Tongue (tissue), 2 donors: ENCODE measurements around the gene BANP. TPM values are rescaled to one million over a fixed set of nuclear protein-coding genes. Genes with fewer than 3 reads are reported as not detected.
"Not testable (repeated sequence)": the region's sequence is repeated elsewhere in the genome, so short reads cannot be mapped to it uniquely, and the experiment has no call there.

ENCODE experiments used
- DNase-seq: peaks from one replicate; pipeline ENCODE4 v3.0.0-alpha.2; 2015
- total RNA-seq: library from RNA; depleted of rRNA; stranded (reverse); fragments of >200 nt; gene quantifications from one replicate; pipeline ENCODE4 v1.2.3, GENCODE V29; 2014

Gene BANP
- total RNA-seq, 1 donor from 2014 or later = 35.2 TPM

DNA sequence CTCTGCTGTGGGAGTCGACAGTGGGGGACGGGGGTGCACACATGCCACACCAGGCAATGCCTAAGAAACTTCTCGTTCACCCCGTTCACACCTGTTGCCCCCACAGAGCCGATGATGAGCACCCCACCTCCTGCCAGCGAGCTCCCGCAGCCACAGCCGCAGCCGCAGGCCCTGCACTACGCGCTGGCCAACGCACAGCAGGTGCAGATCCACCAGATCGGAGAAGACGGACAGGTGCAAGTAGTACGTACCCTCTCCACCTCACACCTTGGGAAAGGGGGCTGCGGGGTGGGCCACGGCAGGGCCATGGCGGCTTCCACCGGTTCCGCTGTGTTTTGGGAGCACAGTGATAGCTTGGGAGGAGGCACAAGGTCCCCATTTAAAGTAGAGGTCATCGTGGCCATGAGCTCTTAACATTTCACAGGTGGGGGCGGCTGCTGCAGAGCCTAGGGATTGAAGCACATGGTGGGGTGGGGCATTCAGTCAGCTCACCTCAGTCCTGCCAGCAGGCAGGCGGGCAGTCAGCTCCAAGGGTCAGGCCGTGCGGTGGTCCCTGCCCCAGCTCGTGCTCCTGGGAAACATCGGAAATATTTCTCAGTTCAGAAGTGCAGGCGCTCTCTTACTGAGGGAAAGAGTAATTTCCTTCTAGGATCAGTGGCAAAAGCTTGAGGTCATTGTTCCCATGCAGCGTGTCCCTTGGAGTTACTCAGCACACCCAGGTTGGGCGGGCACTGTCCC lies 81.9 kb downstream of the BANP start:
- not testable (repeated sequence) for DNase-seq

DNA sequence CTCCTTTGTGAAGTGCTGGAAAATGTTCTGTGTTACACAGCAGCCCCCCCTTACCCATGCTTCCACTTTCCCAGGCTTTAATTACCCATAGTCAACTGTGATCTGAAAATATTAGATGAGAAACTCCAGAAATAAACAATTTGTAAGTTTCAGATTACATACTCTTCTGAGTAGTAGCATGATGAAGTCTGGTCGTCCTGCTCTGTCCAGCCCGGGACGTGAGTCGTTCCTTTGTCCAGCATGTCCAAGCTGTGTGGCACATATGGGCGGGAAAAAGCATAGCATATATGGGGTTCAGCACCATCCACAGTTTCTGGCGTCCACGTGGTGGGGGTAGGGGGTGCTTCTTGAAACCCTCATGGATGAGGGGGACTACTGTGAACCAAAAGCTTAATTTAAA lies 83.5 kb downstream of the BANP start:
- DNase-seq = no peak

DNA sequence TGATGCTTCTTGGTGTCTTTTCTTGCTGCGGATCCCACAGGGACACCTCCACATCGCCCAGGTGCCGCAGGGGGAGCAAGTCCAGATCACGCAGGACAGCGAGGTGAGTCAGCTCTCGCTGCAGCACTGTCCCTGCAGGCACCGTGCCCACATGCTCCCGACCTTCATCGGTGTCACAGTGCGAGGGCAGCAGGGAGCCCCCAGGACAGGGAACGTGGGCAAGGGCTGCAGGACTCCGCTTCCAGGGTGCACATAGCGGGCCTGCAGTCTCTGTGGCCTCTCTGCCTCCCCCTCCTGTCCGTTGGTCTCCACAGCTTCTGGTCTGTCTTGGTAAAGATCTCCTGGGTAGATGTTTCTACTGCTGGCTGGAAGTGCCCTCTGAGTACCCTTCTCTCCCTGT lies 84.1 kb downstream of the BANP start:
- DNase-seq = no peak

DNA sequence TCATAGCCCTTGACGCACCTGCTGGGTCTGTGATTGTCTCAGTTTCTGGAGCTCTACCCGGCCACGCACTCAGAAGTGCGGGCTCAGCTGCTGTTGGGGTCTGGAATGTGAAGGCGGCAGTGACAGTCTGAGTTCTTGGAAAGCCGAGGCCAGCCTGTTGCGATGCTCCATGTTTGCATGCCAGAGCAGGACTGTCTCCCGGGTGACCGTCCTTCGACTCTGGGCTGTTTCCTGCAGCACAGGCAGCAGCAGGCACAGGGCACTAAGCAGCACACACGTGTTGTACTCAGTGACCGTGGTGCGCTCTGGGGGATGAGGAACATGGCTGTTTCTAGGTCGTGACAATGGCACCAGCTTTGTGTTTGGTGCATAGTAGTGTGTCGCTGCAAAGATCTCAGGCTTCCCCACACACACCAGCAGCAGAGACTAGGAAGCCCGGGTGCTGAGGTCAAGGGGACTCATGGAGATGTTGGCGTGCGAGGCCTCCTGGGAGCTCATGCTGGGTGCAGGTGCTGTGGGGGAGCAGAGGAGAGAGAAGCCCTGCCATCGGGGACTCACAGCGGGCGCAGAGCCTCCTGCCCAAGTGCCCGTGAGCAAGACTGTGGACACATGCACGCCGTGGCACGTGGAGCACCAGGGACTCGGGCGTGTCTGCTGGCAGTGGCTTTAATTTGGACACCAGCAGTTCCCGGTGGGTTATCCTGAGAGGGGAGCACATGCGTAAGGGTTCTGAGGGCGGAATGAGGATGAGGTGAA lies 84.8 kb downstream of the BANP start:
- not testable (repeated sequence) for DNase-seq

DNA sequence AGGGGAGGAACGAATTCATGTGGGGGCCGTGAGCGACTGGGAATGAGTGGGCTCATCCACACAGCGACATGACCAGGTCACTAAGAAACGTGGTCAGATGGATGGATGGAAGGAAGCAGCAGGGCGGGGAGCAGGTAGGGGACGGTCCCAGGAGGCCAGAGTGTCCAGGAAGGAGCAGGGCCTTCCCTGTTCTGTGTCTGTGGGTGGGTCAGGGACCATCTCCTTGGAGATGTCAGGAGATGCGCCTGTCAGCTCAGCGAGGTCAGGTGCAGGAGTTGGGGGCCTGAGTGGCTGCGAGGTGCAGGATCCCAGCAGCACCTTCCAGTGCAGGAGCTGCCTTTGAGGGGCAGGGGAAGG lies 85.4 kb downstream of the BANP start:
- not testable (repeated sequence) for DNase-seq

DNA sequence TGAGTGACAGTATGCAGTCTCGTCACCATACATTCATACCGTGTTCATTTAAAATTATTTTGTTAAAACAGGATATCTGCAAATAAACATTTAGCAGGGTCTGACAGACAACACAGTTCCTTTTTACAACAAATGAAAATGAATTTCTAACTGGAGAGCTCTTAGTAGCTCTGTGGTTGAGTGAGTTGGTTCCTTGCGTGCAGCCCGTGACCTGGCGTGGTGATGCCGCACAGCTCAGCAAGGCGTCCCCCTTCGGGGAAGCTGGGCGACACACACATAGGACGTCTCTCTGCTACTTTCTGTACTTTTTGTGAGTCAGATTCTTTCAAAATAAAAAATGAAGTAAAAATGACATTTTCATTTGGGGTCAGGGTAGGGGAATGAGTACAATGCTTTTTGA lies 86.1 kb downstream of the BANP start:
- not testable (repeated sequence) for DNase-seq

DNA sequence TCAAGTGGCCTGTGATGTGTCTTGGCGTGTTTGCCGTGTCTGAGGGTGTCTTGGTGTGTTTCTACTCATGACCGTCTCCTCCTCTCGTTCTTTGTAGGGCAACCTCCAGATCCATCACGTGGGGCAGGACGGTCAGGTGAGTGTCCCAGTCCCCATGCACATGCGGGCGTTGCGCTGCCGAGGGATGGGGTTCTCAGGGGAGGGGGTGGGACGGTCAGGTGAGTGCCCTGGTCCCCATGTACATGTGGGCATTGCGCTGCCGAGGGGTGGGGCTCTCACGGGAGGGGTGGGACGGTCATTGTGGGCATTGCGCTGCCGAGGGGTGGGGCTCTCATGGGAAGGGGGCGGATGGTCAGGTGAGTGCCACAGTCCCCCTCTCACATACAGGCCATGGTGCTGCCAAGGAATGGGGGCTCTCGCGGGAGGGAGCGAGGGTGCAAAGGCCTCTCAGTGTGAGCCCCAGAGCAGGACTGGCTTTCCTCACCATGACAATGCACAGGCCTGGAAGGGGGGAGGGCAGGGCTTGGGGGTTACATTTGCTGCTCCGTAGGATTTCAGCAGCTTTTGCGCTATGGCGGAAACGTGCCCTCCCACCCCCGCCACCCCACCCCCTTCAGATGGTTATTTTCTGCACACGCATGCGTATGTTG lies 86.8 kb downstream of the BANP start:
- not testable (repeated sequence) for DNase-seq

DNA sequence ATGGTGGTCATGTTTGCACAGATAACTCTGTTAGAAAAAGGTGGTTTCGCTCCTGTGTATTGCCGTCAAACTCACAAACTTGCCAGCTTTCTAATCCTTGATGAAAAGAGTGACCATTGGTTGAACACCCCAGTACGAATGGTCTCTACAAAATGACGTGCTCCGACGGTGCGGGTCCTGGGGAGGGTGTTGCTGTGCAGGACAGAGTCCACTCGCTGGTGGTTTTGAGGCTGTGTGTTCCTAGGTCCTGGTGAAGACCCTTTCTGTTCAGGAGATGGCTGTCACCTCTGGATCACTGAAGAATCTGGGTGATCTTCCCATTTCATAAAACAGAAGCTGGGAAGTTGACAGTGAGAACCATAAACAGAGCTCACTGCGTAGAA lies 87.3 kb downstream of the BANP start:
- DNase-seq = not testable (repeated sequence)

DNA sequence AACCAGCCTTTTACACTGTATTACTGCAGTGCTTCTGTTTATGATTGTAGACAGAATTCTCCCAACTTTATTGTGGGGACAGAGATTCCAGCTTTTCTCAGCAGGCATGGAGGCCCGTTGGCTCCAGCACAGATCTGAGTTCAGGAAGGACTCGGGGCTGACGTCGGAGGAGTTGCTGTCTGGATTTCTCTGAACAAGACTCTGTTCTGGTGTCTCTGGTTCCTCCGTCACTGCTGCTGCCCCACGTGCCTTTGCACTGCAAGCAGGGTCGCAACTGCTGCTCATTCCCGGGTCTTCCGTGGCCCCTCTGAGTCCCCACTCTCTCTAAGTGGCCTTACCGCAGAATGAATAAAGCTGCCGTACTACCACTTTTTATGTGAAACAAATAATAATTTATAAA lies 88.4 kb downstream of the BANP start:
- DNase-seq = no peak

DNA sequence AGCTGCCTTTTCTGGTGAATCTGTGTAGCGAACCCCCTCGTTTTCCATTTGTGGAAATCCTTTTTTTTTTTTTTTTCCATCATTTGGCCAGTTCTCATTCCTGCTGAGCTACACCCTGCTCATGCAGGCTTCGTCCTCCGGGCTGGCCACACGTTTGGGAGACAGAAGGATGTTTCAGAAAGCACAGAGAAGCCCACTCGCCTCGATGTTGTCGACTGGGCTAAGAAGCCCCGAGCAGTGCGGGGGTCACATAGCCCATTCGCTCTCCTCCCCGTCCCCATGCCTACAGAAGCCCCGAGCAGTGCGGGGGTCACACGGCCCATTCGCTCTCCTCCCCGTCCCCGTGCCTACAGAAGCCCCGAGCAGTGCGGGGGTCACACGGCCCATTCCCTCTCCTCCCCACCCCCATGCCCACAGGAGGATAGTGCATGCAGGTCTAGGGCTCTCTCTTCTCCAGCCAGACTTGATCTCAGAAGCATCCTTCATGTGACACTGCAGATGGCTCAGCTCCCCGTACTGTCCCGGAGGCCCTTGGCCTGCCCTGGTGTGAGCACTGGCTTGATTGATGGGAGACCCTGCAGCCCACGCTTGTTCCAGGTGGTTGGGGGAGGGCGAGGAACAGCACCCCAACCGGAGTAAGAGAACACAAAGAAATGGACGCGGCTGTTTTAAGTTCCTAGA lies 89.1 kb downstream of the BANP start:
- DNase-seq = not testable (repeated sequence)

DNA sequence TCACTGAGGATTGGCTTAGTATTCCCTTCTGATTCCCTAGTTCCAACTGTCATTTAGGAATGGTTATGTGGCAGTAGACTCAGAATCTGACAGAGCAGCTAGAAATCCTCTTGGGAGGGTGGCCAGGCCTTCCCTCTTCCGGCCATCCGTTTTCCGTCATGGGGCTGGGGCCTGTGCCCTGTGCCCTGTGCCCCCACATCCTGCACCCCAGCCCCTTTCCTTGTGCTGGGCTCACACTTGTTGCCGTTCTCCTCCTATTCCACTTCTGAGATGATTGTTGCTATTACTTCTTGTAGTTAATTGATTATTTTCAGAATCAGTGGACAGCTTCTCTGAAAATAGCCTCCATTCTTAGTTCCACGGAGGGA lies 89.6 kb downstream of the BANP start:
- DNase-seq = not testable (repeated sequence)

DNA sequence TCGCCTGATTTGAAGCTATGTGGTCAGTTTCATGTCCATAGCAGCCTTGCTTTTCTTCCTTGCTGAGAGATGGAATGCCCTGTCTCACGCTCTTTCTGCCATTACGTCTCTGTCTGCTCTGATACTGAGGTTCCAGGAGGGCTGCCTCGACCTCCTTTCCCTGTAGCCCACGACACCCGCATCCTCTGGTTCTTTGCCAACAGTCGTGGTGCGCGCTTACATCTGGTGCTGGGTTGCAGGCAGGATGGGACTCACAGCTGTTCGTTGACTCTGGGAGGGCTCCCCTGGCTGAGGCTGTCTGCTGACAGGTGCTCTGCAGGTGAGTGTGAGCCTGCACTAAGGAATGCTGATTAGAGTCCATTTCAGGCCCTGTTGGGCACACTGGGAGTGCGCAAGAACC lies 90.3 kb downstream of the BANP start:
- DNase-seq = not testable (repeated sequence)

DNA sequence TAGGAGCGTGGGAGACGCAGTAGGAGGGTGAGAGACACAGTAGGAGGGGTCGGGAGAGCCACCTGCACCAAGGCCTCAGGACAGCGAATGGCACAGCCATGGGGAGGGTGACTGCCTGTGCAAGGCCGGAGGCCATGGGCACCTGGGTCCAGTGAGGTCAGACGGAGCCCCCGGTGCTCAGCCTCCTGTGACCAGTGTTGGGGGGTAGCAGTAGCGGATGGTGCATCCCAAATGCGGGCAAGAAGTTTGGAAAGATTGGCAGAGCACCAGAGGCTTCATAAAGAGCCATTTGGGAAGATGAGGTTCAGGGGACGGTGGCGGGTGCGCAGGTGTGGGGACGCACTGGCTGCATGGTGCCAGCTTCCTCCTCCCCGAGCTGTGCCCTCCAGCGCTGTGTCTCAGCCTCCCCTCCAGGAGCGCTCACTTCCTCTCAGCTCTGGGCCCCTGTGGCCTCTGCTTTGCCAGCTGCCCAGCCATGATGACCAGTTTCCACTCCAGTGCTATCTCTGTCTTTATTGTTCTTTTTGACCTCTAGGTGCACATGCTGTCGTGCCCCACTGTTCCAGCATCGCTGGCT lies 90.8 kb downstream of the BANP start:
- DNase-seq = not testable (repeated sequence)

DNA sequence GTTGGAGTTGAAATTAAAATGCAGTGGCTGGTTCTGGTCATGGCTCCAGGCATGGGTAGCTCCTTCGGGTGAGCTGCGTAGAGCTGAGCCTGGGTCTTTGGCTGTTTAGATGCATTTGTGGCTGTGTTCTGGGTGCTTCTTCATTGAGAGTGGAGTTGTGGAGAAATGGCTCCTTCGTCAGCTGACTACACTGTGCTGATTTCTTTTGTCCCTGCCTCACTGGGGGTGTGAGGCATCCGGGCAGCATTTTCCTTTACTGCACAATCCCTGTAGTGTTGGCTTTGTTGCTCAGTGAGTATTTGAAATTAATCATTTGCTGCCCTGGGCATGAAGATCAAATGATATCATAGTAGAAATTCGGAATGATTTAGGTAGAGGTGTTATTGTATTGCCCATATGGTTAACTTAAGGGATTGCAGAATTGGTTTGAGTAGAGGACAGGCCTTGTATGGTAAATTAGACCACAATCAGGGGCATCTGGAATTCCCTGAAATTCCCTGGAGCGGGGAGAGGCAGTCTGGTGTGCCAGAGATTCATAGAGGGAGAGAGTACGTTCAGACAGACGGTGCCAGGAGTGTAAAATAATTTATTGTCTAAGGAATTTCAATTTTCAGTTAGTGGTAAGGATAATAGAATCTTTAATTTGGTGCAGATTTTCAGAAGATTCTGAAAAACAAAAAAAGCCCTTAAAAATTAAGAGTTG lies 92.1 kb downstream of the BANP start:
- DNase-seq = not testable (repeated sequence)

DNA sequence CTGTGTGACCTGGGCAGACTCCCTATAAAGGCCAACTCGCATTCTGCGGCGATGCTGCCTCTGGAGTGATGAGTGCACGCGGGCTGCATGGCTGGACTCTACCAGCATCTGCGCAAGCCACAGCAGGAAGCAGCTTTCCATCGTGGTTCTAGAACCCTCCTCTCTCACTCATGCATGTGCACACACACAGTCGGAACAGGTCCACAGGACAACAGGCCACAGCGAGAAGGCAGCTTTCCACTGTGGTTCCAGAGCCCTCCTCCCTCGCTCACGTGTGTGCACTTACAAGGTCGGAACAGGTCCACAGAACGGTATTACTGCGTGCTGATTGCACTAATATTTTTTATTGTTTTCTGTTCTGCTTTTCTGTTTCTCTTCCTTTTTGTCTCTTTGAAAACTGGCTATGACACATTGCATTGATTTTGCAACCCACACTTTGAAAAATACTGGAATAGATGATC lies 92.9 kb downstream of the BANP start:
- not testable (repeated sequence) for DNase-seq

DNA sequence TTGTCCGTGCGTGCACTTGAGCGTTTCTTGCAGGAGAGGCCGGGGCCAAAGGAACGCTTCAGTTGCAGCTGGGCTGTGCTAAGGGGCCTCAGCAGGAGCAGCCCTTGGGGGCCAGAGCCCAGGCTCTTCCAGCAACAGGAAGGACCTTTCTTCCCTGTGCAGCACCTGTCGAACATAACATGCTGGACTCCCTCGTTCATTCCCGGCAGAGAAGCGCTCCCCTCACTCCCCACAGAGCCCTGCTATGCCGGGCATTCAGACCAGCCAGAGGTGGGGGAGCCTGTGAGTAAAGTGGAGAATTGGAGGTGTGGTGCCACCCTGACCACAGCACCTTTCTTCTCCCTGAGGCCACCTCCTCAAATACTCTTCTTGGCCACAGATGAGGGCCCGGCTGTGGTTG lies 94.1 kb downstream of the BANP start:
- not testable (repeated sequence) for DNase-seq

DNA sequence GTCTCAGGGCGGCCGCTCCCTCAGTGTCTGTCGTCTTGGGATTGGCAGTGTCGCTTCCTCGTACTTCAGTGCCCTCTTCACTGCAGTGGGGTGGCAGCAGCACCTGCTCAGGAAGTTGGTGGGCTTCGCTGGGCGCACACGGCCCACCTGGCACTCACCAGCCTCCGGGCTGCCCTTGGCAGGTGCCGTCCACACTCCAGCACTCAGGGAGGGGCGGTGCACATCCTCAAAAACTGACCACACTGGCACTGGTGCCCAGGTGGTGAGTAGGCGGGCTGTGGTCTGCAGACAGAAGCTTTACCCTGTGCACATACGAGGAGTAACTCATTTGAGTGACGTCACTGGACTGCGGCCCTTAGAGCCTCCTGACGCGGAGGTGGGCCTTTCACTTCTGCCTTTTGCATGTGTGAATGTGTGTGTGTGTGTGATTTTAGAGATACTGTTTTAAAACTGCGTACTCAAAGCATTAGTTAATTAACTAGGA lies 94.6 kb downstream of the BANP start:
- DNase-seq = no peak

DNA sequence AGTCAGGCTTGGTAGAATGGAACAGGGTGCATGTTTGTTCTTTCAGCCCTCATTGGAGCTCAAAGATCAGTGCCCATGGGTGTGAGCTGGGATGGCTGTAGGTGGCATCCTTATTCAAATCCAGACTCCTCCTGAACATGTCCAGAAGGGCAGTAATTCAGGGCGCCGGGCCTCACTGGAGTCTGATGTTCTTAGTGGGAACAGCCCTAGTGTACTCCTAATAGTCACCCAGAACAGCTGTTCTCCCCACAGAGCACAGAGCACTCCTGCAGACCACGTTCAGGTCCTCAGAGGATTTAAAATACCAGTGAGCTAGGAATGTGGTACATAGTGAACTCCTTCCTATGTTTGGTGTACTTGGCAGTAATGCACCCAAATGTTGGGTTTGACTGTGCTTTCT lies 96.2 kb downstream of the BANP start:
- DNase-seq = peak; percentile 43

DNA sequence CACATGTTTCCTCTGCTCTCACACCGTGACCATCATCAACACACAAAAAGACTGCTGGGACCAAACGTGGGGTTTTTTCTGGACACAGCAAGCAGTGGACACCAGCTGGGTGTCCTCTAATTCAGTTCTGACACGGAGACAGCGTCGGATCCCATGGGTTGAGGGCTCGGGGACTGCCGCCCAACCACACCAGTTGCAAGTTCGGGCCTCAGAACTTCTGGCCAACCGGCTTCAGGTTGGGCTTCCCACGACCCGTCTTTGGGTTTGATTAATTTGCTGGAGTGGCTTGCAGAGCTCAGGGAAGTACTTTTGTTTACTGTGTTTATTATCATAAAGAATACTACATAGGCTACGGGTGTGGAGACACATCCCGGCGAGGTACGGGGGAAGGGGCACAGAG lies 97.8 kb downstream of the BANP start:
- no peak for DNase-seq

DNA sequence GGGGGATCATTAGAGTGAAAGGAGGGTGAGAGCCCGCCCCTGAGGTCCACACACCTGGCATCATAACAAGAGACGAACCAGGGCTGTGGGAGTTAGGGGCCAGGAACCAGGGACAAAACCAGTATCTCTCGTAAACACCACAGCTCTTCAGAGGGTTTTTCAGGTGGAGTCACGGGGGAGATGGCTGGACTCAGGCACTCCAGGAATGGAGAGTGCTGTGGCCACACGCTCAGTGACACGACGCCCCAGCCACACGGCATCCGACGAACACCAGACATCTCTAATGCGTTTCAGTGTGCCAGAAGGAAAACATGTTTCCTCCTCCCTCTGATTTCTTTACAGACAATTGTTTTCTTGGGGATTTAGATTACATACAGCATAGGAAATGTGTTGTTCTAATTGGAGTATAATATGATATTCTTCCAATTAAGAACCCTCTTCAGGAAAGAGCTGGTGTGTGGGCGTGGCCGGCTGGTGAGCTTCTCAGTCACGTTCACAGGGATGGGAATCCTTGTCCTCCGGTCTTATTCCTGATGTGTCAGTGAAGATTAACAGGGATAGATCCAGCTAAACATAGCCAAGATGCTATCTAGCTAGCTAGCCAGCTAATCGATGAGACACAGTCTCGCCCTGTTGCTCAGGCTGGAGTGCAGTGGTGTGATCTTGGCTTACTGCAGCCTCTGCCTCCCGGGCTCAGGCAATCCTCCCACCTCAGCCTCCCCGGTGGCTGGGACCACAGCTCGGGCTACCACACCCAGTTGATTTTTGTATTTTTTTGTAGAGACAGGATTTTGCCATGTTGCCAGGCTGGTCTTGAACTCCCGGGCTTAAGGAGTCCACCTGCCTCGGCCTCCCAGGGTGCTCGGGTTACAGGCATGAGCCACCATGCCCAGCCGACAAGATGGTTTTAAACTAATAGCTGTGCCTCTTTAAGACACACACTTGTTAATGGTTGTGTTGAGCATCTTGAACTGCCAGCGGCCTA lies 98.6 kb downstream of the BANP start:
- no peak for DNase-seq
